H1 (cell line): ENCODE results near the gene MPHOSPH9. TPM values are rescaled to one million over a fixed set of nuclear protein-coding genes. Genes with fewer than 3 reads are reported as not detected.

Experiments used
- CTCF ChIA-PET: fragments of 300-600 bp; sonication (Branson Sonifier 250); formaldehyde crosslinking; loops from one replicate; lab custom pipeline; 2021; ENCODE audit not compliant: partially characterized antibody; lab: Charles Lee
- POLR2A ChIA-PET: fragments of 300-600 bp; sonication (Branson Sonifier 250); formaldehyde crosslinking; loops from one replicate; lab custom pipeline; 2021; ENCODE audit warnings: inconsistent platforms; ENCODE audit not compliant: partially characterized antibody; lab: Charles Lee
- DNase-seq, 2 experiments: peaks; one replicate each; pipeline versions ENCODE4 v3.0.0 to v3.0.0-alpha.2; 2010 to 2022; ENCODE audit warnings: low spot score in 2 of 2, low read depth in 1 of 2, mixed read lengths in 1 of 2
- FAIRE-seq: peaks from 2 replicates; lab custom pipeline; 2011; peaks lifted over from hg19 to GRCh38; lab: Jason Lieb, UNC
- H2AFZ ChIP-seq: 2 replicates; pipeline ENCODE4 v1.8.1; 2012; ENCODE audit warnings: low read length, inconsistent platforms
- H2AK5ac ChIP-seq: 2 replicates; pipeline ENCODE4 v1.6.1; 2013; ENCODE audit warnings: low read depth, low read length
- H2BK120ac ChIP-seq: replicated peaks from 2 replicates; pipeline ENCODE3; 2013; ENCODE audit warnings: low read depth, low read length, inconsistent platforms
- H2BK12ac ChIP-seq: 2 replicates; pipeline ENCODE4 v1.6.1; 2013; ENCODE audit warnings: low read depth, low read length
- H2BK15ac ChIP-seq: 2 replicates; pipeline ENCODE4 v1.6.1; 2013; ENCODE audit warnings: low read length
- H2BK20ac ChIP-seq: 2 replicates; pipeline ENCODE4 v1.6.1; 2013; ENCODE audit warnings: low read length
- H2BK5ac ChIP-seq: 2 replicates; pipeline ENCODE4 v1.6.1; 2013; ENCODE audit warnings: low read depth, low read length
- H3K14ac ChIP-seq: 2 replicates; pipeline ENCODE4 v1.6.1; 2013; ENCODE audit warnings: inconsistent platforms; ENCODE audit not compliant: insufficient read length
- H3K18ac ChIP-seq: 2 replicates; pipeline ENCODE4 v1.6.1; 2013; ENCODE audit warnings: low read length; ENCODE audit errors: extremely low read depth
- H3K23ac ChIP-seq: 2 replicates; pipeline ENCODE4 v1.6.1; 2013; ENCODE audit warnings: inconsistent platforms; ENCODE audit not compliant: insufficient read length
- H3K23me2 ChIP-seq: 2 replicates; pipeline ENCODE4 v1.6.1; 2013; ENCODE audit warnings: low read depth, low read length
- H3K27ac ChIP-seq: 2 replicates; pipeline ENCODE4 v1.6.1; 2011; ENCODE audit warnings: low read depth, low read length, inconsistent platforms
- H3K27me3 ChIP-seq, 4 experiments: replicated peaks in 1 of 4; 1 replicate in 1 of 4; 2 replicates in 3 of 4; pipeline versions ENCODE4 v1.6.1 to v1.8.1; 2011 to 2013; ENCODE audit warnings: low read length in 3 of 4, mild to moderate bottlenecking in 3 of 4, inconsistent platforms in 2 of 4, mixed read lengths in 2 of 4, moderate library complexity in 1 of 4; ENCODE audit not compliant: control insufficient read depth in 3 of 4, insufficient read depth in 3 of 4; ENCODE audit errors: extremely low read depth in 1 of 4
- H3K36me3 ChIP-seq, 4 experiments: 2 replicates each; pipeline versions ENCODE4 v1.6.1 to v1.8.1; 2011 to 2013; ENCODE audit warnings: mild to moderate bottlenecking in 4 of 4, low read length in 3 of 4, moderate library complexity in 2 of 4, control low read depth in 1 of 4, inconsistent platforms in 1 of 4; ENCODE audit not compliant: insufficient read depth in 4 of 4, control insufficient read depth in 2 of 4
- H3K4ac ChIP-seq: replicated peaks from 2 replicates; pipeline ENCODE3; 2013; ENCODE audit warnings: low read length, low read depth, mixed read lengths, inconsistent platforms; ENCODE audit not compliant: insufficient read length
- H3K4me1 ChIP-seq, 4 experiments: replicated peaks in 1 of 4; 1 replicate in 1 of 4; 2 replicates in 3 of 4; pipeline versions ENCODE4 v1.6.1 to v1.8.1; 2011 to 2013; ENCODE audit warnings: low read length in 3 of 4, inconsistent platforms in 2 of 4, mixed read lengths in 1 of 4; ENCODE audit not compliant: insufficient read depth in 4 of 4, control insufficient read depth in 3 of 4
- H3K4me2 ChIP-seq, 2 experiments: 2 replicates each; pipeline versions ENCODE4 v1.6.1 to v1.8.1; 2011 to 2013; ENCODE audit warnings: low read depth in 2 of 2, low read length in 2 of 2, control low read depth in 1 of 2, inconsistent platforms in 1 of 2, mild to moderate bottlenecking in 1 of 2; ENCODE audit not compliant: insufficient read depth in 1 of 2
- H3K4me3 ChIP-seq, 4 experiments: fragments of 200-600, 300-600 bp in 1 of 4; sonication (generic), shearing (Covaris generic), sonication (Bioruptor Twin) in 1 of 4; 2 replicates each; pipeline versions ENCODE4 v1.5.1 to v1.8.1; 2011 to 2016; ENCODE audit warnings: low read length in 4 of 4, low read depth in 3 of 4, control low read depth in 2 of 4, inconsistent platforms in 2 of 4, mild to moderate bottlenecking in 2 of 4, mixed read lengths in 1 of 4, moderate library complexity in 1 of 4; ENCODE audit not compliant: insufficient read depth in 2 of 4; ENCODE audit errors: extremely low read depth in 1 of 4
- H3K56ac ChIP-seq: replicated peaks from 2 replicates; pipeline ENCODE3; 2013; ENCODE audit warnings: low read depth, mild to moderate bottlenecking, mixed read lengths, low read length, inconsistent platforms; ENCODE audit not compliant: insufficient read length
- H3K79me1 ChIP-seq: 2 replicates; pipeline ENCODE4 v1.6.1; 2013; ENCODE audit warnings: low read depth, low read length, control low read depth
- H3K79me2 ChIP-seq, 2 experiments: 2 replicates each; pipeline versions ENCODE4 v1.6.1 to v1.8.1; 2012 to 2013; ENCODE audit warnings: low read length in 2 of 2, mild to moderate bottlenecking in 2 of 2, inconsistent platforms in 1 of 2; ENCODE audit not compliant: insufficient read depth in 2 of 2, control insufficient read depth in 1 of 2
- H3K9ac ChIP-seq, 4 experiments: replicated peaks in 1 of 4; 1 replicate in 1 of 4; 2 replicates in 3 of 4; pipeline versions ENCODE4 v1.6.1 to v1.8.1; 2011 to 2013; ENCODE audit warnings: low read depth in 3 of 4, low read length in 3 of 4, control low read depth in 2 of 4, mild to moderate bottlenecking in 2 of 4, moderate library complexity in 2 of 4, inconsistent platforms in 1 of 4; ENCODE audit errors: extremely low read depth in 1 of 4
- H3K9me3 ChIP-seq, 2 experiments: 2 replicates each; pipeline versions ENCODE4 v1.6.1 to v1.8.1; 2012 to 2013; ENCODE audit warnings: mild to moderate bottlenecking in 2 of 2, moderate library complexity in 2 of 2, control low read depth in 1 of 2, inconsistent platforms in 1 of 2, low read depth in 1 of 2, low read length in 1 of 2, mixed read lengths in 1 of 2; ENCODE audit not compliant: insufficient read depth in 2 of 2
- H4K20me1 ChIP-seq, 2 experiments: replicated peaks in 1 of 2; 2 replicates each; pipeline versions ENCODE3 to v1.8.1; 2011 to 2013; ENCODE audit warnings: inconsistent platforms in 2 of 2, low read length in 2 of 2, mild to moderate bottlenecking in 1 of 2; ENCODE audit not compliant: insufficient read depth in 2 of 2, control insufficient read depth in 1 of 2
- H4K5ac ChIP-seq: 2 replicates; pipeline ENCODE4 v1.6.1; 2013; ENCODE audit warnings: low read length, low read depth, mixed read lengths, inconsistent platforms; ENCODE audit not compliant: insufficient read length
- H4K8ac ChIP-seq: 2 replicates; pipeline ENCODE4 v1.8.0; 2013; ENCODE audit warnings: mild to moderate bottlenecking, moderate library complexity, low read length, inconsistent platforms; ENCODE audit not compliant: insufficient read depth; ENCODE audit errors: extremely low read depth
- H4K91ac ChIP-seq: replicated peaks from 2 replicates; pipeline ENCODE3; 2013; ENCODE audit warnings: low read length, mixed read lengths, inconsistent platforms; ENCODE audit not compliant: insufficient read length
- CTBP2 ChIP-seq: IDR thresholded peaks from 2 replicates; pipeline ENCODE4 v1.7.0; 2011; ENCODE audit warnings: borderline replicate concordance, mild to moderate bottlenecking, moderate library complexity, mixed read lengths, low read length; ENCODE audit not compliant: insufficient read depth, insufficient read length
- EZH2 ChIP-seq: fragments of 200-600 bp; sonication (generic); IDR thresholded peaks from 2 replicates; pipeline ENCODE4 v1.7.1; 2012; ENCODE audit warnings: low read depth, mild to moderate bottlenecking, moderate library complexity, low read length, inconsistent platforms; ENCODE audit not compliant: severe bottlenecking
- POLR2A ChIP-seq, 2 experiments: IDR thresholded peaks; 1 replicate in 1 of 2; 2 replicates in 1 of 2; pipeline ENCODE4 v1.6.1; 2011; ENCODE audit warnings: low read depth in 2 of 2, low read length in 2 of 2, mild to moderate bottlenecking in 2 of 2; ENCODE audit errors: control extremely low read depth in 1 of 2
- POLR2AphosphoS5 ChIP-seq: IDR thresholded peaks from 2 replicates; pipeline ENCODE4 v1.6.1; 2011; ENCODE audit warnings: low read depth, low read length
- SIN3A ChIP-seq, 2 experiments: IDR thresholded peaks in 1 of 2; conservative IDR thresholded peaks in 1 of 2; 2 replicates each; pipeline ENCODE4 v1.6.1; 2011 to 2012; ENCODE audit warnings: low read length in 2 of 2, improper control_type of control experiment in 1 of 2, low read depth in 1 of 2, mild to moderate bottlenecking in 1 of 2
- SIRT6 ChIP-seq: IDR thresholded peaks from one replicate; pipeline ENCODE4 v1.7.1; 2012; ENCODE audit warnings: low read length, inconsistent platforms
- WGBS, 2 experiments: shearing (Covaris generic) in 1 of 2; methylation state at CpG; one replicate each; pipeline versions ENCODE4 v1.1.6 to v1.1.7; 2013 to 2015; ENCODE audit warnings: low lambda C conversion rate in 2 of 2, mixed read lengths in 2 of 2, inconsistent platforms in 1 of 2, low coverage in 1 of 2, missing lambda C conversion rate in 1 of 2; ENCODE audit not compliant: insufficient replicate concordance in 2 of 2, insufficient coverage in 1 of 2, insufficient read length in 1 of 2; ENCODE audit errors: extremely low coverage in 1 of 2, missing lambda C conversion rate in 1 of 2; 5-methylcytosine and 5-hydroxymethylcytosine counted together
- polyA plus RNA-seq, 7 experiments: library from polyadenylated mRNA; depleted of rRNA in 3 of 7; stranded (reverse) in 5 of 7; unstranded in 2 of 7; fragments of >200 nt in 5 of 7; fragments of 200-250 nt in 2 of 7; gene quantifications; 1 replicate in 5 of 7; 2 replicates in 1 of 7; 4 replicates in 1 of 7; pipeline versions ENCODE4 v1.2.1 to v1.2.3, GENCODE V29; 2011 to 2013; ENCODE audit warnings: missing spikeins in 2 of 7, mixed read lengths in 2 of 7
- total RNA-seq: library from RNA; stranded (reverse); fragmentation: NEBNext Ultra II Directional; extraction: Animal tissue kit (Norgen Biotek cat#: 25700); gene quantifications from 2 replicates; pipeline ENCODE4 v1.2.1, GENCODE V29; 2021
- TF ChIP-seq, protein P1 (sequence below): IDR thresholded peaks from 2 replicates; pipeline ENCODE4 v1.6.1; 2011; ENCODE audit warnings: low read depth, mild to moderate bottlenecking, low read length; ENCODE audit not compliant: insufficient read depth

The MPHOSPH9 gene
- total and polyA plus RNA-seq, 2 of the 8 experiments (the other 6 are each of a cell fraction or from before 2014, with no cell fraction given) = 8.8 to 48.8 TPM

DNA sequence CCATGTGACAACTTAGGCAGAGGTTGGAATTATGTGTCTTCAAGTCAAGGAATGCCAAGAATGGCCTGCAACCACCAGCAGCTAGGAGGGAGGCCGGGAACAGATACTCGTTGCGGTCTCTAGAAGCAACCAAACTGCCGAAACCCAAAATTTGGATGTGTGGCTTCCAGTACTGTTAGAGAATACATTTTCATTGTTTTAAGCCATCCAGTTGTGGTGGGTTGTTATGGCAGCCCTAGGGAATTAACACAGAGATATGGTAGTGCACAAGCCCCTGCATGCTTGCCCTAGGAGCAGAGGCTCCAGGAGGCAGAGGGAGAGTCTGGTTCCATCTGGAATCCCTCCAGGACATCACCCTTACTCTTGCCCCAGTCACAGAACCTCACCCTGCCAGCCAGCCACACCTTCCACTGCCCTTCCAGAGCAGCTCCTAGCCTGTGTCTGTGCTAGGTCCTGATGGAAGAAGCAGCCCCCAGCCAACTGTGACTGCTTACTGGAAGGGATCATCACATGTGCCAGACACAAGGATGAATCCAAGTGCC, 101.6 kb downstream of the MPHOSPH9 start:
- no peak overlapping the region for H3K4me3 ChIP-seq
- H3K23ac ChIP-seq = no peak overlapping the region
- no peak overlapping the region for H3K4ac ChIP-seq
- no peak overlapping the region for H2BK20ac ChIP-seq
- H3K14ac ChIP-seq = no peak overlapping the region
- H4K8ac ChIP-seq = no peak overlapping the region
- no peak overlapping the region for H3K56ac ChIP-seq
- FAIRE-seq = no peak
- H3K36me3 ChIP-seq = no peaks in the 10 kb centered on the region
- no peaks in the 10 kb centered on the region; the same call in 1 of the 2 replicates for H3K23me2 ChIP-seq
- H3K9me3 ChIP-seq = no peaks in the 10 kb centered on the region
- DNase-seq = no peak
- H2AK5ac ChIP-seq = no peak overlapping the region
- H3K4me1 ChIP-seq = no peaks in the 10 kb centered on the region
- no peak overlapping the region for H4K91ac ChIP-seq
- no peak overlapping the region for H2AFZ ChIP-seq
- 100% methylated on average over 4 of the region's 4 CpGs; no CpG with 5 or more reads in 1 of the 2 experiments for WGBS, 2 experiments
- no peak overlapping the region for H3K27ac ChIP-seq
- H3K79me2 ChIP-seq = no peaks in the 10 kb centered on the region
- peak overlapping the region; percentile 6; the same call in 1 of the 2 replicates for H3K18ac ChIP-seq
- 0 out of 2 replicates have a peak overlapping the region, but pooled peaks have one; percentile 50 for H2BK12ac ChIP-seq
- POLR2A ChIA-PET = interaction anchor here (1.4 kb wide), 1 partner anchor 28 kb away, joined by 3 read pairs; no protein-coding TSS in a partner anchor
- no peak overlapping the region for H2BK15ac ChIP-seq
- H4K20me1 ChIP-seq = no peaks in the 10 kb centered on the region
- no peak overlapping the region for H2BK120ac ChIP-seq
- no peaks in the 10 kb centered on the region for H3K27me3 ChIP-seq
- TF ChIP-seq SIN3A (conservative IDR thresholded peaks at IDR 0.05 in 1 of 2, IDR thresholded peaks at IDR 0.05 in 1 of 2; ENCODE audit: low read depth in 1 of 2, low read length in 2 of 2) (no peak), POLR2AphosphoS5 (no peak), POLR2A (IDR thresholded peaks at IDR 0.05; ENCODE audit: control extremely low read depth in 1 of 2, low read depth in 2 of 2, low read length in 2 of 2) (no peak), CTBP2 (no peak), EZH2 (no peak), SIRT6 (no peak)
- TF ChIP-seq, protein P1, sequence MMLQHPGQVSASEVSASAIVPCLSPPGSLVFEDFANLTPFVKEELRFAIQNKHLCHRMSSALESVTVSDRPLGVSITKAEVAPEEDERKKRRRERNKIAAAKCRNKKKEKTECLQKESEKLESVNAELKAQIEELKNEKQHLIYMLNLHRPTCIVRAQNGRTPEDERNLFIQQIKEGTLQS = no peak
- TF ChIP-seq, all 59 proteins: peak for 0
- Histone ChIP-seq H3K4me2 (no peak overlapping the region), H4K5ac (no peak overlapping the region), H2BK5ac (peak overlapping the region; percentile 75; the same call in 1 of the 2 replicates), H3K9ac (no peak overlapping the region), H3K79me1 (no peaks in the 10 kb centered on the region)
- CTCF ChIA-PET = interaction anchor here (0.7 to 0.9 kb wide), 2 partner anchors 18 to 260 kb away, joined by 3 to 4 read pairs; no protein-coding TSS in a partner anchor
